Caco-2 (cell line): ENCODE data around the gene SMAGP. TPM values are rescaled to one million over a fixed set of nuclear protein-coding genes. Genes with fewer than 3 reads are reported as not detected.
"Not testable (repeated sequence)": the region's sequence is repeated elsewhere in the genome, so short reads cannot be mapped to it uniquely, and the experiment has no call there.

Experiments
- BruUV-seq: library from RNA; stranded (reverse); fragments of 400-500 nt; replicated peaks from 2 replicates; lab custom pipeline; 2021; lab: Mats Ljungman, UMichigan
- CTCF ChIA-PET: fragments of 300-600 bp; sonication (Branson Sonifier 250); formaldehyde crosslinking; loops from one replicate; lab custom pipeline; 2022; ENCODE audit warnings: antibody characterized with exemption; lab: Charles Lee
- POLR2A ChIA-PET: fragments of 300-600 bp; sonication (Branson Sonifier 250); formaldehyde crosslinking; loops from one replicate; lab custom pipeline; 2022; ENCODE audit warnings: antibody characterized with exemption; lab: Charles Lee
- DNase-seq, 2 experiments: peaks; one replicate each; pipeline versions ENCODE4 v3.0.0 to v3.0.0-alpha.2; 2020 to 2022
- H3K27me3 ChIP-seq: replicated peaks from 2 replicates; pipeline ENCODE4 v1.6.0; 2011; ENCODE audit warnings: low read length; ENCODE audit not compliant: control insufficient read depth, insufficient read depth
- H3K36me3 ChIP-seq: 2 replicates; pipeline ENCODE4 v1.5.1; 2011; ENCODE audit warnings: low read length; ENCODE audit not compliant: control insufficient read depth, insufficient read depth
- H3K4me1 ChIP-seq: fragments of 250-450 bp; sonication (Bioruptor Pico); 2 replicates; pipeline ENCODE4 v1.5.1; 2020; ENCODE audit warnings: mild to moderate bottlenecking
- H3K4me3 ChIP-seq: 2 replicates; pipeline ENCODE4 v1.5.1; 2011; ENCODE audit warnings: low read depth, mild to moderate bottlenecking, control low read depth, low read length
- H3K9me3 ChIP-seq: fragments of 250-450 bp; sonication (Bioruptor Pico); 2 replicates; pipeline ENCODE4 v1.5.1; 2020; ENCODE audit warnings: mild to moderate bottlenecking, moderate library complexity
- H3K27ac Mint-ChIP-seq: one replicate; pipeline ENCODE4 v1.8.0; 2022; ENCODE audit warnings: mixed read lengths; ENCODE audit not compliant: unreplicated experiment
- H3K27me3 Mint-ChIP-seq: one replicate; pipeline ENCODE4 v1.8.0; 2022; ENCODE audit warnings: mixed read lengths; ENCODE audit not compliant: insufficient read depth, unreplicated experiment
- H3K36me3 Mint-ChIP-seq: one replicate; pipeline ENCODE4 v1.8.0; 2022; ENCODE audit warnings: mild to moderate bottlenecking, mixed read lengths; ENCODE audit not compliant: insufficient read depth, unreplicated experiment
- H3K4me1 Mint-ChIP-seq: one replicate; pipeline ENCODE4 v1.8.0; 2022; ENCODE audit warnings: low read depth, mixed read lengths; ENCODE audit not compliant: unreplicated experiment
- H3K4me3 Mint-ChIP-seq: one replicate; pipeline ENCODE4 v1.8.0; 2022; ENCODE audit warnings: mild to moderate bottlenecking, moderate library complexity, mixed read lengths; ENCODE audit not compliant: unreplicated experiment
- H3K9me3 Mint-ChIP-seq: one replicate; pipeline ENCODE4 v1.8.0; 2022; ENCODE audit warnings: mixed read lengths; ENCODE audit not compliant: unreplicated experiment
- intact Hi-C: fragments of 100-400 bp; cut with micrococcal nuclease; formaldehyde crosslinking; loops from one replicate; pipeline ENCODE4 v1.10.0; 2022; ENCODE audit not compliant: unreplicated experiment
- total RNA-seq: library from RNA; stranded (reverse); gene quantifications from 2 replicates; pipeline ENCODE4 v1.2.3, GENCODE V29; 2022
- TF ChIP-seq, protein P1 (sequence below), 2 experiments: fragments of 200-600 bp in 1 of 2; IDR thresholded peaks; 1 replicate in 1 of 2; 2 replicates in 1 of 2; pipeline versions ENCODE4 v1.5.1 to v1.8.0; 2011 to 2022; ENCODE audit warnings: antibody characterized with exemption in 1 of 2, control low read depth in 1 of 2, inconsistent platforms in 1 of 2, low read depth in 1 of 2, low read length in 1 of 2, mild to moderate bottlenecking in 1 of 2, moderate library complexity in 1 of 2; ENCODE audit not compliant: insufficient read depth in 1 of 2, severe bottlenecking in 1 of 2, unreplicated experiment in 1 of 2

SMAGP gene
- total RNA-seq, 1 experiment from 2014 or later: 108 TPM

DNA sequence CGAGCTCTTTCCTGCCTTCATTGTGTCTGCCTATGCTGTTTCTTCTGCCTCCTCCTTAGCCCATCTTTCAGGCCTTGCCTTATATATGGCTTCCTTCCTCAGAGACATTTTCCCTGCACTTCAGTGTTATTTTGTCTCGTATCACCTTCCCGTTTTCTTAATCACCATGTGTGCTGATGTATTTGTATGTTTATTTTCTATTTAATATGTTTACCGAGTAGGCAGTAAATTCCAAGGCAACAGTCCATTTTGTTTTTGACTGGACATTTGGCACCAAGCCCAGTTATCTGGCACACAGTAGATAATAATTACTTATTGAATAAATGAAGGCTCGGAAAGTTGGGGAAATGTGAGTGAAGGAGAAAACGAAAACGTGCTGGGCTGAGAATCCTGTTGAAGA, 47.8 kb downstream of the SMAGP start:
- Mint-ChIP-seq H3K27ac (no peak overlapping the region), H3K27me3 (no peaks in the 10 kb centered on the region)

DNA sequence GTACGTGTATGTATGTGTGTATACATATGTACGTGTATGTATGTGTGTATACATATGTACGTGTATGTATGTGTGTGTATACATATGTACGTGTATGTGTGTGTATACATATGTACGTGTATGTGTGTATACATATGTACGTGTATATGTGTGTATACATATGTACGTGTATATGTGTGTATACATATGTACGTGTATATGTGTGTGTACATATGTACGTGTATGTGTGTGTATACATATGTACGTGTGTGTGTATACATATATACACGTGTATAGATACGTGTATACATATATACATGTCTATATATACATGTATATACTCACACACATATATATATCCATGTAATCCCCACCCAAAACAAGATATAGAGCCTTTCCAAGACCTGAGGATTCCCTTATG, 50.4 kb downstream of the SMAGP start:
- H3K36me3 ChIP-seq, H3K9me3 Mint-ChIP-seq, H3K27me3 Mint-ChIP-seq, H3K4me1 ChIP-seq, H3K36me3 Mint-ChIP-seq, H3K4me3 ChIP-seq, CTCF ChIA-PET, BruUV-seq, POLR2A ChIA-PET, H3K27ac Mint-ChIP-seq, H3K27me3 ChIP-seq, H3K9me3 ChIP-seq, DNase-seq: not testable (repeated sequence)
- H3K4me1 Mint-ChIP-seq: peaks cover 20% of the 10 kb centered on the region
- intact Hi-C loops: loop anchor here (2.0 kb wide), 2 partner anchors 21 to 171 kb away; partner anchors contain the start of gene LETMD1
- H3K4me3 Mint-ChIP-seq: peak overlapping the region; percentile 76

More for the DNA sequence above, 47.8 kb downstream of the SMAGP start:
- POLR2A ChIA-PET: no interaction called here
- CTCF ChIA-PET: no interaction called here
- BruUV-seq: no TSS peak
- Mint-ChIP-seq H3K4me1 (peaks cover 20% of the 10 kb centered on the region), H3K36me3 (peaks cover 9% of the 10 kb centered on the region), H3K9me3 (no peaks in the 10 kb centered on the region), H3K4me3 (no peak overlapping the region)
- H3K36me3 ChIP-seq: no peaks in the 10 kb centered on the region
- H3K4me1 ChIP-seq: peaks cover 6% of the 10 kb centered on the region; the same call in 1 of the 2 replicates
- intact Hi-C loops: no loop called here
- TF ChIP-seq, protein P1, sequence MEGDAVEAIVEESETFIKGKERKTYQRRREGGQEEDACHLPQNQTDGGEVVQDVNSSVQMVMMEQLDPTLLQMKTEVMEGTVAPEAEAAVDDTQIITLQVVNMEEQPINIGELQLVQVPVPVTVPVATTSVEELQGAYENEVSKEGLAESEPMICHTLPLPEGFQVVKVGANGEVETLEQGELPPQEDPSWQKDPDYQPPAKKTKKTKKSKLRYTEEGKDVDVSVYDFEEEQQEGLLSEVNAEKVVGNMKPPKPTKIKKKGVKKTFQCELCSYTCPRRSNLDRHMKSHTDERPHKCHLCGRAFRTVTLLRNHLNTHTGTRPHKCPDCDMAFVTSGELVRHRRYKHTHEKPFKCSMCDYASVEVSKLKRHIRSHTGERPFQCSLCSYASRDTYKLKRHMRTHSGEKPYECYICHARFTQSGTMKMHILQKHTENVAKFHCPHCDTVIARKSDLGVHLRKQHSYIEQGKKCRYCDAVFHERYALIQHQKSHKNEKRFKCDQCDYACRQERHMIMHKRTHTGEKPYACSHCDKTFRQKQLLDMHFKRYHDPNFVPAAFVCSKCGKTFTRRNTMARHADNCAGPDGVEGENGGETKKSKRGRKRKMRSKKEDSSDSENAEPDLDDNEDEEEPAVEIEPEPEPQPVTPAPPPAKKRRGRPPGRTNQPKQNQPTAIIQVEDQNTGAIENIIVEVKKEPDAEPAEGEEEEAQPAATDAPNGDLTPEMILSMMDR (IDR thresholded peaks at IDR 0.05; ENCODE audit: insufficient read depth in 1 of 2, low read depth in 1 of 2, low read length in 1 of 2, severe bottlenecking in 1 of 2, unreplicated experiment in 1 of 2): no peak
- no peak overlapping the region for H3K4me3 ChIP-seq
- no peaks in the 10 kb centered on the region for H3K9me3 ChIP-seq
- no peaks in the 10 kb centered on the region for H3K27me3 ChIP-seq
- DNase-seq: no peak

DNA sequence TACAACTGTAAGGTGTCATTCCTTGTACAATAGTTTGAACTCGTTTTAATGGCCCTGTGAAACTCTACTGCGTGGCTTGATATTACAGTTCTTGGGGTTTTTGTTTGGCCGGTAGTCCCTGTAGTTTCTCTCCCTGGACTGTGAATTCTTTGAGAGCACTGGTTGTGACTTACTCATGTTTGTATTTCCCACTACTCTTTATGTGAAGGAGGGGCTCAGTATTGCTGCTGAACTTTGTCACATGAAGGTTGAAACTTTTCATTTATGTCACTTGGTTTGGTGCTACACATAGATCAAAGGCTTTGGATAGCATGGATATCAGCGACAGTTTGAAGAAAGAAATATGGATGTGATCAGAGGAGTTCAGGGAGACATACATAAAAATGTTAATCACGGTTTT, 50.9 kb downstream of the SMAGP start:
- ChIA-PET POLR2A (interaction anchor here (0.6 to 2.6 kb wide), 5 partner anchors 19 to 136 kb away, joined by 3 to 39 read pairs (median 6); partner anchors contain the start of genes CSRNP2 and DAZAP2), CTCF (interaction anchor here (0.7 to 2.8 kb wide), 7 partner anchors 9 to 171 kb away, joined by 3 to 26 read pairs (median 5); partner anchors contain the start of genes DAZAP2 and LETMD1)
- peaks cover 6% of the 10 kb centered on the region; the same call in 1 of the 2 replicates for H3K4me1 ChIP-seq
- no peak for DNase-seq
- Mint-ChIP-seq H3K9me3 (no peaks in the 10 kb centered on the region), H3K36me3 (peaks cover 9% of the 10 kb centered on the region), H3K27ac (peak overlapping the region; percentile 94), H3K4me3 (peak overlapping the region; percentile 76), H3K4me1 (peaks cover 20% of the 10 kb centered on the region), H3K27me3 (no peaks in the 10 kb centered on the region)
- intact Hi-C loops: loop anchor here (2.0 kb wide), 2 partner anchors 21 to 171 kb away; partner anchors contain the start of gene LETMD1
- TF ChIP-seq, protein P1 (IDR thresholded peaks at IDR 0.05; ENCODE audit: insufficient read depth in 1 of 2, low read depth in 1 of 2, low read length in 1 of 2, severe bottlenecking in 1 of 2, unreplicated experiment in 1 of 2): no peak
- no TSS peak for BruUV-seq
- peak overlapping the region; percentile 89 for H3K4me3 ChIP-seq
- H3K9me3 ChIP-seq: no peaks in the 10 kb centered on the region
- H3K36me3 ChIP-seq: no peaks in the 10 kb centered on the region; the same call in 1 of the 2 replicates
- no peaks in the 10 kb centered on the region for H3K27me3 ChIP-seq
